OCI-LY3 (cell line): Measurements from ENCODE around the gene PAM.

Experiments used
- CTCF ChIP-seq: fragments of 200-600, 300-600 bp; sonication (generic); IDR thresholded peaks from 2 replicates; pipeline ENCODE4 v1.5.1; 2014; ENCODE audit warnings: antibody characterized with exemption, low read length, low read depth
- EZH2phosphoT487 ChIP-seq: fragments of 200-600 bp; shearing (Covaris generic); IDR thresholded peaks from 2 replicates; pipeline ENCODE4 v1.6.1; 2018; ENCODE audit warnings: antibody characterized with exemption, mixed run types, low read depth

- no peak for TF ChIP-seq CTCF
- TF ChIP-seq EZH2phosphoT487 = no peak
Measured at GRCh38 chr5:102981957-102982635, 227.0 kb downstream of the PAM start.
